GM18867 (cell line): ENCODE measurements around the gene HOXB3.
"Not testable (repeated sequence)": the region's sequence is repeated elsewhere in the genome, so short reads cannot be mapped to it uniquely, and the experiment has no call there.

Experiments
- ATAC-seq: cut with Tn5 transposase; IDR thresholded peaks from one replicate; pipeline ENCODE4 v1.9.1; 2021; ENCODE audit warnings: mild to moderate bottlenecking, moderate library complexity; ENCODE audit not compliant: unreplicated experiment

The HOXB3 gene

DNA sequence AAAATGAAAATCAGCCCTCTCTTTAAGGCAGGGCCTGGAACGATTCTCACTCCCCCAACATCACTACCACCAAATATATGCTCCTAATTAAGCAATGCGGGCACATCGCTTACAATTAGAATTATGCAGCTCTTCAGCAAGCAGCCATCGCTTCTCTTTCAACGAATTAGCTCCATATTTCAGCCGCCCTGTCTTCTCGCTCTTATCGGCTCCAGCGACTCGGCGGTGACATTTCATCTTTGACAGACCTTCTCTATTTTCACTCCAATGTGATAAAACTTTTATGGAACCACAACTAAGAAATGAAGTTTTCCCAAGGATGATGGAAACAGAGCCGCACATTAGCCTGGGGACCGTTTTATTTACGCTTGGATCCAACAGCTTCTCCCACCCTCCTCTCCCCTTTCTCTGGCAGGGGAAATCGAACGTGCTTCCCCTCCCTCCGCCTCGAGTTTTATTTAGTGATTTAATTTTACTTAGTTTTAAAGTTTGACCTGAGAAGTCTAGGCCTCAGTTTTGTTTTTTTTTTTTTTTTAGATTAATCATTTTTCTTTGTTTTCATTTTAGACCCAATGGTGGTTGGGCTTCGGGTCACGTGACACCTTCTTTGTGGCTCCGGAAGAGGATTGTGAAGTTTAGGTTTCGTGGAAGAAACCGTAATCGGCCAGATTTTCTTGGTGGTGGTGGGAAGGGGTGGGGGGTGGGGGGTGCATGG is 42.1 kb downstream of the HOXB3 start:
- no peak for ATAC-seq

GRCh38 chr17:48546924-48547807 is 42.9 kb downstream of the HOXB3 start:
- ATAC-seq, result no peak

GRCh38 chr17:48546137-48546923 is 43.7 kb downstream of the HOXB3 start:
- no peak for ATAC-seq

DNA sequence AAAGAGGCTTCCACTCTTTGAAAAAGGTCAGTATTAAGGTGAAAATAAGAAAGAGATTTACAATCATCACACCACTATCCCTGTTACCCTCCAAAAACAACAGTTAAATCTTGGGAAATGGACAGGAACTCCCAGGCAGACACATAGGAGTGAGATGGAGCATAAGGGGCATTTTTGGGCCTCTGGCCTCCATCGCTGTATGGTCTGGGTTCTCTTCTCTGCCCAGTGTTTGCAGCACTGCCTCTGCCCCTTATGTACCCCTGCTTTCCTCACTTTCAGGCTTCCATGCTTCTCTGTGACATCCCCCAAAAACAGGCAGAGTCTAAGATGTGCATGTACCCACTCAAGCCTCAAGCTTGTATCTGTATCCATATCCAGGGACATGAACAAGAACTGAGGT is 44.5 kb downstream of the HOXB3 start:
- no peak for ATAC-seq

DNA sequence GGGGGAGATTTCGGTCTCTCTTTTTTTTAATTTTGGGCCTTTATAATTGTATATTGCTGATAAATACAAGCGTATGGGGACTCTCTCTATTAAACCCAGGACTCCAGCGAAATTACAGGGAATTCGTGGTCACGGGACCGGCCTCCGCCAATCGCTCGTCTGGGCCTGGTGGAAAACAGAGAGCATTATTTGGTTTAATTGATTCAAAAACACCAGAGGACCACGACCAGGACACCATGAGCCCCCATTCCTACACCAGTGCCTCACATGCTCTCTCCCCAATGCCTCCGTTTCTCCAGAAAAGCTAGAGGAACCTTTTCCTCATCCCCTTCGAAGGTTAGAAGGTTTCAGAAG is 45.0 kb downstream of the HOXB3 start, which contains the start of gene HOXB2:
TSS of gene HOXB2 (minus strand) at position 88 of the 354 bp plus-strand sequence. CDS start 198 bp downstream, outside the sequence.
- no peak for ATAC-seq

- ATAC-seq, result no peak
These were observed 45.6 kb downstream of the HOXB3 start for GRCh38 chr17:48544349-48545021.

- peak; percentile 16 for ATAC-seq
These were observed 46.1 kb downstream of the HOXB3 start for GRCh38 chr17:48543854-48544348.

- ATAC-seq, result peak; percentile 57
These were observed 46.8 kb downstream of the HOXB3 start for GRCh38 chr17:48543107-48543853.

- ATAC-seq, result no peak
These were observed 47.3 kb downstream of the HOXB3 start for GRCh38 chr17:48542698-48543106.

DNA sequence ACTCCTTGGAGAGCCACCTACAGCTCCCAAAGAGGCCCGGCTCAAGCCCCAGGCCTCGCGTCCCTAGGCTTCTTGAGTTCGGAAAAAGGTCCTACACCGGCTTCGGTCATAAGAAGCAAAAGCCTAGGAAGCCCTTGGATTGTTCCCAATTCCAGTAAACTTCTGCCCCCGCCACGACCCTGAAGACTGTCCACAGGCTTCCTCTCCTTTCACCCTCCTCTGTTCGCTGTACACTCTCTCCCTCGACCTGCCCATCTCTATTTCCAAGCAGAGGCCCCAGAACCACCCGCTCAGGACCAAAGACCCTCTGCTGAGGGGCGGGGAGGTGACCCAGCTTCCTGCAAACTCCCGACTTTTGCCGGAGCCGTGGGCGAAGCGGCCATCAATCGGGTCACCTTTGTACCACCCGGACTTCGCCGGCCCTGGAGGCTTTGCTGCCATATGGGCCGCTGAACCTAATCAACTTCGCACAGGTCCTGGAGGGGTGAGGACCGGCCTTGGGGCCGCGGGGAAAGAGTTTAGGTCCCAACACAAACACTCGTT is 47.9 kb downstream of the HOXB3 start:
- no peak for ATAC-seq

- ATAC-seq, result no peak
These were observed 48.4 kb downstream of the HOXB3 start for GRCh38 chr17:48541577-48542113.

DNA sequence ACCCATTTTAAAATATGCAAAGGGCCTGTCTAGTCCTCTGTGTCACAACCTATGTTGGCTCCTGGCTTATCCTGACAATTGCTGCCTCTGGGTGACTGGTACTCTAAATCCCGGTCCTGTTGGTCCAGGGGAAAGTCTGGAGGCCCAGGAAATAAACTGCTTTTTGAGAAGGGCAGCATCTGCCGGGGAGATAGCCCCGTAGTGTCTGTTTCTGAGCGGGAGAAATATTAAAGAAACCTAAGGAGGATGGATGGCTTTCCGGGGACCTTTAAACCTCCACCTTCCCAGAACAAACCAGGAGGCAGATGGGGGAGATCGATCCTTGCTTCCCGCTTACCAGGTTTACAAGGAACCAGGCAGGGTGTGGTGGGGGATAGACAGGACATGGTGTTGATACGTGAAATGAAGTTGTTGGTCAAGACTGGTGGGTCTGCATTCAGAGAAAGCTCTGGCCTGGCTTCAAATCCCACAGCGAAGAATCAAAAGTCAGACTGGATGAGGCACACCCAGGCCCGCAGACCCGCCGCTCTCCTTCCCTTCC is 48.9 kb downstream of the HOXB3 start:
- ATAC-seq, result no peak

DNA sequence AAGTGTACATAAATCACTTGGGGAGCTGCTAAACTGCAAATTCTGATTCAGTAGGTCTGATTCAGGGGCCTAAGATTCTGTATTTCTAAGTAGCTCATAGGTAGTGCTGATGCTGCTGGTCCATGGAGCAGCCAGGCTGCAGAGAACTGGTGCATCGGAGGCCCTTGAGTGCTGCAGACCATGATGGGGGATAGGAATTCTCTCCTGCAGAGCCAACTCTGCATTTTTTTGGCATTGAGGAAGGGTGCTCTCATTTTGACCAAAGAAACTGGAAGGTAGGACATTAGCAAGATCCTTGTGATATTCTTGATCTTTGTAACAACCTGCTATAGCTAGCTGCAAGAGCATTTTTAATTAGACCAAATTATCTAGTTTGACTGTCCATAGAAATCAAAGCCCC is 49.8 kb downstream of the HOXB3 start:
- ATAC-seq, result no peak

DNA sequence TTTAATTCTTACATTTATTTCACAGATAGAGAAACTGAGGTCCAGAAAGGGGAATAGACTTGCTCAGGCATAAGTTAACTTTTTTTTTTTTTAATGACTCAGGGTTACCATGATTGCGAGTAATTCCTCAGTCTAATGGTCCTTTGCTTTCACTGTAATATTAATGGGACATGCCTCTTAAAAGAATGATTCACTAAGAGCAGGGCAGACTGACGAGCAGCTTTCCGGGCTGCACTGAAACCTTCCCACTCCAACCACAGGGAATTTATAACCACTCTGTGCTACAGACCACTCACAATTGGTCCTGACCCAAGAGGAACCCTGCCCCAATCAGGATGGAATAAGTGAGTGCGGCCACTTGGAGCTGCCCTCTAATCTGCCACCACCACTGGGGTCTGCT is 50.9 kb downstream of the HOXB3 start:
- ATAC-seq, result no peak

GRCh38 chr17:48537316-48537715 is 52.7 kb downstream of the HOXB3 start:
- no peak for ATAC-seq

GRCh38 chr17:48535793-48536559 is 54.1 kb downstream of the HOXB3 start:
- not testable (repeated sequence) for ATAC-seq

DNA sequence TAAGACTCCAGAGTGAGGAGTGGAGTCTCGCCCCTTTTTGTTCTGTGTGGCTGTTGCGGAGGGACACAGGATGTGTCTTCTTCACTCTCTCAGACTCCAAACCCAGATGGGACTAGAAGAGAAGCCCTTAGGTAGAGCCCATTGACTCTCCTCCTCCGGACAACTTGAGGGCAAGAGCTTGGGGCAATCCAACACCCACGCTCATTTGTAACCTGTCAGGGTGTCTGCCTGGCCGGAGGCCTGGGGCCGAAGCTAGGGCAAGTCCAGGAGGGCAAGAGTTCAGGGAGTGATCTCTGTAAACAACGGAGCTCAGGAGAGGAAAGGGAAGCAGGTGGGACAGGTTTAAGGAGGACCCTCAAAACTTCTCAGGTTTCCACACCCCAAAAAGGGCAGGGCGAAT is 57.8 kb downstream of the HOXB3 start:
- ATAC-seq, result no peak

GRCh38 chr17:48530887-48531272 is 59.2 kb downstream of the HOXB3 start, which contains the start of gene HOXB1:
Gene HOXB1 (minus strand): TSS chr17:48531011. CDS start chr17:48530904, 107 bp downstream.
- ATAC-seq, result no peak
